H9 (cell line): Measurements from ENCODE around the gene GLUL. TPM values are rescaled to one million over a fixed set of nuclear protein-coding genes. Genes with fewer than 3 reads are reported as not detected.

ENCODE experiments used
- DNase-seq: peaks from one replicate; pipeline ENCODE4 v3.0.0-alpha.2; 2017
- H2AFZ ChIP-seq: one replicate; pipeline ENCODE4 v1.6.1; 2013; ENCODE audit warnings: mild to moderate bottlenecking, low read length, control low read depth, moderate library complexity
- H2AK5ac ChIP-seq: 2 replicates; pipeline ENCODE4 v1.6.1; 2013; ENCODE audit warnings: low read length, control low read depth, mixed read lengths; ENCODE audit not compliant: insufficient read length
- H2BK120ac ChIP-seq: one replicate; pipeline ENCODE4 v1.6.1; 2013; ENCODE audit warnings: low read depth, mild to moderate bottlenecking, low read length, control low read depth, inconsistent platforms; ENCODE audit not compliant: poor library complexity, severe bottlenecking
- H2BK12ac ChIP-seq: 2 replicates; pipeline ENCODE4 v1.6.1; 2013; ENCODE audit warnings: low read length, control low read depth, mixed read lengths, low read depth; ENCODE audit not compliant: insufficient read length
- H2BK15ac ChIP-seq: 2 replicates; pipeline ENCODE4 v1.6.1; 2013; ENCODE audit warnings: low read depth, low read length, control low read depth
- H2BK20ac ChIP-seq: one replicate; pipeline ENCODE4 v1.6.1; 2013; ENCODE audit warnings: low read depth, mild to moderate bottlenecking, low read length, control low read depth, inconsistent platforms; ENCODE audit not compliant: poor library complexity, severe bottlenecking
- H2BK5ac ChIP-seq: 2 replicates; pipeline ENCODE4 v1.6.1; 2013; ENCODE audit warnings: low read length, control low read depth, mixed read lengths; ENCODE audit not compliant: insufficient read length
- H3K14ac ChIP-seq: 2 replicates; pipeline ENCODE4 v1.6.1; 2013; ENCODE audit warnings: low read length, control low read depth; ENCODE audit not compliant: insufficient read depth
- H3K18ac ChIP-seq: 2 replicates; pipeline ENCODE4 v1.6.1; 2013; ENCODE audit warnings: low read depth, mild to moderate bottlenecking, mixed read lengths, low read length, control low read depth; ENCODE audit not compliant: insufficient read length
- H3K23ac ChIP-seq: 2 replicates; pipeline ENCODE4 v1.6.1; 2013; ENCODE audit warnings: low read length, control low read depth, mixed read lengths, low read depth; ENCODE audit not compliant: insufficient read length
- H3K23me2 ChIP-seq: 2 replicates; pipeline ENCODE4 v1.6.1; 2013; ENCODE audit warnings: low read depth, mild to moderate bottlenecking, mixed read lengths, low read length, control low read depth; ENCODE audit not compliant: insufficient read length, poor library complexity, severe bottlenecking
- H3K27ac ChIP-seq: 2 replicates; pipeline ENCODE4 v1.5.1; 2013; ENCODE audit warnings: low read length, control low read depth, mixed read lengths, low read depth; ENCODE audit not compliant: insufficient read length
- H3K27me3 ChIP-seq: 2 replicates; pipeline ENCODE4 v1.6.1; 2013; ENCODE audit warnings: low read length, control low read depth, inconsistent platforms; ENCODE audit not compliant: insufficient read depth
- H3K4ac ChIP-seq: 2 replicates; pipeline ENCODE4 v1.6.1; 2013; ENCODE audit warnings: low read depth, mild to moderate bottlenecking, control low read depth, inconsistent platforms, low read length, moderate library complexity
- H3K4me1 ChIP-seq: 2 replicates; pipeline ENCODE4 v1.6.1; 2013; ENCODE audit warnings: low read length, control low read depth, inconsistent platforms; ENCODE audit not compliant: insufficient read depth
- H3K4me2 ChIP-seq: 2 replicates; pipeline ENCODE4 v1.6.1; 2013; ENCODE audit warnings: low read length, control low read depth, mixed read lengths; ENCODE audit not compliant: insufficient read length, insufficient read depth
- H3K56ac ChIP-seq: 2 replicates; pipeline ENCODE4 v1.6.1; 2013; ENCODE audit warnings: low read depth, mild to moderate bottlenecking, mixed read lengths, low read length, control low read depth; ENCODE audit not compliant: insufficient read length
- H3K79me1 ChIP-seq: 2 replicates; pipeline ENCODE4 v1.6.1; 2013; ENCODE audit warnings: low read depth, mild to moderate bottlenecking, moderate library complexity, low read length, control low read depth, inconsistent platforms; ENCODE audit not compliant: insufficient read depth, poor library complexity, severe bottlenecking
- H3K79me2 ChIP-seq: 2 replicates; pipeline ENCODE4 v1.6.1; 2013; ENCODE audit warnings: low read length, control low read depth, inconsistent platforms; ENCODE audit not compliant: insufficient read depth
- H3K9ac ChIP-seq: 2 replicates; pipeline ENCODE4 v1.6.1; 2013; ENCODE audit warnings: low read length, control low read depth, mixed read lengths; ENCODE audit not compliant: insufficient read length; ENCODE audit errors: extremely low read depth
- H3K9me3 ChIP-seq: one replicate; pipeline ENCODE4 v1.6.1; 2013; ENCODE audit warnings: low read depth, low read length, inconsistent platforms; ENCODE audit not compliant: control insufficient read depth
- H3T11ph ChIP-seq: one replicate; pipeline ENCODE4 v1.6.1; 2013; ENCODE audit warnings: mild to moderate bottlenecking, low read length, control low read depth, inconsistent platforms
- H4K20me1 ChIP-seq: one replicate; pipeline ENCODE4 v1.6.1; 2013; ENCODE audit not compliant: control insufficient read depth, insufficient read length, insufficient read depth
- H4K5ac ChIP-seq: 2 replicates; pipeline ENCODE4 v1.6.1; 2013; ENCODE audit warnings: low read depth, mild to moderate bottlenecking, mixed read lengths, low read length, control low read depth; ENCODE audit not compliant: insufficient read length
- H4K8ac ChIP-seq: replicated peaks from 2 replicates; pipeline ENCODE4 v1.6.1; 2013; ENCODE audit warnings: low read length, control low read depth, mixed read lengths, low read depth; ENCODE audit not compliant: insufficient read length
- H4K91ac ChIP-seq: 2 replicates; pipeline ENCODE4 v1.6.1; 2013; ENCODE audit warnings: low read depth, mild to moderate bottlenecking, moderate library complexity, mixed read lengths, low read length, control low read depth; ENCODE audit not compliant: insufficient read length
- H3K27ac Mint-ChIP-seq, 3 experiments: 2 replicates in 2 of 3; 3 replicates in 1 of 3; pipeline ENCODE4 v1.8.0; 2020 to 2021; ENCODE audit warnings: mixed read lengths in 3 of 3, mild to moderate bottlenecking in 1 of 3, moderate library complexity in 1 of 3
- H3K27me3 Mint-ChIP-seq: 2 replicates; pipeline ENCODE4 v1.8.0; 2021; ENCODE audit warnings: low read depth, mild to moderate bottlenecking, moderate library complexity, mixed read lengths
- H3K36me3 Mint-ChIP-seq, 3 experiments: 2 replicates in 2 of 3; 3 replicates in 1 of 3; pipeline ENCODE4 v1.8.0; 2020 to 2021; ENCODE audit warnings: low read depth in 3 of 3, mixed read lengths in 3 of 3; ENCODE audit not compliant: insufficient read depth in 1 of 3
- H3K4me1 Mint-ChIP-seq, 2 experiments: 2 replicates each; pipeline ENCODE4 v1.8.0; 2020; ENCODE audit warnings: mixed read lengths in 2 of 2
- H3K4me3 Mint-ChIP-seq, 2 experiments: 2 replicates in 1 of 2; 3 replicates in 1 of 2; pipeline ENCODE4 v1.8.0; 2020 to 2021; ENCODE audit warnings: mild to moderate bottlenecking in 2 of 2, mixed read lengths in 2 of 2, moderate library complexity in 1 of 2
- H3K9me3 Mint-ChIP-seq, 2 experiments: 2 replicates in 1 of 2; 3 replicates in 1 of 2; pipeline ENCODE4 v1.8.0; 2020; ENCODE audit warnings: mild to moderate bottlenecking in 2 of 2, mixed read lengths in 2 of 2, moderate library complexity in 1 of 2
- CTCF ChIP-seq: fragments of 200-600 bp; sonication (generic); conservative IDR thresholded peaks from 3 replicates; pipeline ENCODE4 v1.8.0; 2021; ENCODE audit warnings: antibody characterized with exemption, mild to moderate bottlenecking
- WGBS: extraction: QIAGEN DNeasy Blood & Tissue Kit; methylation state at CpG from one replicate; pipeline ENCODE4 v1.1.7; 2013; ENCODE audit warnings: missing lambda C conversion rate, low lambda C conversion rate, mixed read lengths; ENCODE audit not compliant: insufficient read length; ENCODE audit errors: extremely low coverage; 5-methylcytosine and 5-hydroxymethylcytosine counted together
- total RNA-seq: library from RNA; stranded (reverse); gene quantifications from 2 replicates; pipeline ENCODE4 v1.2.1, GENCODE V29; 2021

Gene GLUL
- total RNA-seq, 1 experiment from 2014 or later: 332 TPM

GRCh38 chr1:182350839-182351238 lies 40.8 kb downstream of the GLUL start:
- no peak overlapping the region for H3K18ac ChIP-seq
- WGBS: no CpG with 5 or more reads among the region's 2 CpGs
- Mint-ChIP-seq H3K27ac (no peak overlapping the region), H3K36me3 (no peaks in the 10 kb centered on the region), H3K4me3 (no peak overlapping the region), H3K4me1 (peaks cover 5 to 12% of the 10 kb centered on the region in 2 experiments), H3K9me3 (no peaks in the 10 kb centered on the region), H3K27me3 (no peaks in the 10 kb centered on the region)
- H3T11ph ChIP-seq: no peak overlapping the region
- DNase-seq: no peak
- H3K23me2 ChIP-seq: no peaks in the 10 kb centered on the region
- no peaks in the 10 kb centered on the region for H3K9me3 ChIP-seq
- H2BK20ac ChIP-seq: no peak overlapping the region
- H3K79me2 ChIP-seq: no peaks in the 10 kb centered on the region
- H3K4me1 ChIP-seq: no peaks in the 10 kb centered on the region
- H3K4me2 ChIP-seq: no peak overlapping the region
- no peak overlapping the region for H2BK12ac ChIP-seq
- H2BK5ac ChIP-seq: no peak overlapping the region
- no peak overlapping the region for H2BK120ac ChIP-seq
- H4K5ac ChIP-seq: no peak overlapping the region
- no peak for TF ChIP-seq CTCF
- no peaks in the 10 kb centered on the region for H3K27me3 ChIP-seq
- no peak overlapping the region for H3K14ac ChIP-seq
- no peak overlapping the region for H4K8ac ChIP-seq
- no peak overlapping the region for H2BK15ac ChIP-seq
- H3K9ac ChIP-seq: no peak overlapping the region
- no peak overlapping the region for H2AFZ ChIP-seq
- H3K23ac ChIP-seq: no peak overlapping the region
- no peak overlapping the region for H2AK5ac ChIP-seq
- no peak overlapping the region for H3K4ac ChIP-seq
- no peak overlapping the region for H4K91ac ChIP-seq
- no peak overlapping the region for H3K56ac ChIP-seq
- H4K20me1 ChIP-seq: no peaks in the 10 kb centered on the region
- H3K27ac ChIP-seq: no peak overlapping the region
- no peaks in the 10 kb centered on the region for H3K79me1 ChIP-seq
